Neural cell (in vitro differentiated cells): Measurements from ENCODE around the gene XIRP1. TPM values are rescaled to one million over a fixed set of nuclear protein-coding genes. Genes with fewer than 3 reads are reported as not detected.

Source experiments
- H2AFZ ChIP-seq: fragments of 200-600, 300-800 bp; sonication (generic), shearing (Covaris generic); 2 replicates; pipeline ENCODE4 v1.6.0; 2014; ENCODE audit warnings: low read depth, mild to moderate bottlenecking, antibody characterized with exemption, low read length, moderate library complexity
- H3F3A ChIP-seq: fragments of 200-600 bp; shearing (Covaris generic); 2 replicates; pipeline ENCODE4 v1.6.1; 2016; ENCODE audit warnings: mild to moderate bottlenecking, moderate library complexity, mixed read lengths, antibody characterized with exemption, low read length; ENCODE audit not compliant: insufficient read depth, poor library complexity, severe bottlenecking
- H3K27ac ChIP-seq: fragments of 200-600, 300-800 bp; sonication (generic), shearing (Covaris generic); 2 replicates; pipeline ENCODE4 v1.5.1; 2014; ENCODE audit warnings: mild to moderate bottlenecking, low read length, moderate library complexity
- H3K27me3 ChIP-seq: fragments of 300-800, 200-600 bp; sonication (generic), shearing (Covaris generic); 2 replicates; pipeline ENCODE4 v1.6.0; 2014; ENCODE audit warnings: mild to moderate bottlenecking, low read depth, low read length, moderate library complexity; ENCODE audit not compliant: insufficient read depth
- H3K36me3 ChIP-seq: fragments of 300-800, 200-600 bp; sonication (generic), shearing (Covaris generic); 2 replicates; pipeline ENCODE4 v1.5.1; 2014; ENCODE audit warnings: mild to moderate bottlenecking, antibody characterized with exemption, low read length, moderate library complexity; ENCODE audit not compliant: insufficient read depth
- H3K4me2 ChIP-seq: fragments of 300-800, 200-600 bp; sonication (generic), shearing (Covaris generic); 2 replicates; pipeline ENCODE4 v1.6.0; 2014; ENCODE audit warnings: mild to moderate bottlenecking, low read length
- H3K4me3 ChIP-seq: fragments of 300-800, 200-600 bp; sonication (generic), shearing (Covaris generic); 2 replicates; pipeline ENCODE4 v1.5.1; 2014; ENCODE audit warnings: mild to moderate bottlenecking, low read length, moderate library complexity
- H3K79me2 ChIP-seq: fragments of 200-600 bp; shearing (Covaris generic); replicated peaks from 2 replicates; pipeline ENCODE4 v1.6.0; 2014; ENCODE audit warnings: mild to moderate bottlenecking, low read length, moderate library complexity; ENCODE audit not compliant: insufficient read depth
- H3K9ac ChIP-seq: fragments of 300-800, 200-600 bp; sonication (generic), shearing (Covaris generic); 2 replicates; pipeline ENCODE4 v1.6.1; 2016; ENCODE audit warnings: mild to moderate bottlenecking, low read length, mixed read lengths
- H3K9me2 ChIP-seq: fragments of 200-600 bp; shearing (Covaris generic); 2 replicates; pipeline ENCODE4 v1.6.1; 2016; ENCODE audit warnings: mild to moderate bottlenecking, low read length, mixed read lengths; ENCODE audit not compliant: insufficient read depth
- H3K9me3 ChIP-seq: fragments of 200-600, 300-800 bp; sonication (generic), shearing (Covaris generic); 2 replicates; pipeline ENCODE4 v1.6.1; 2016; ENCODE audit warnings: mild to moderate bottlenecking, mixed run types, low read length, moderate library complexity, mixed read lengths
- H4K20me1 ChIP-seq: fragments of 200-600 bp; shearing (Covaris generic); 2 replicates; pipeline ENCODE4 v1.6.1; 2016; ENCODE audit warnings: mild to moderate bottlenecking, mixed run types; ENCODE audit not compliant: insufficient read depth
- EP300 ChIP-seq: fragments of 450-650 bp; conservative IDR thresholded peaks from 2 replicates; pipeline ENCODE4 v1.6.1; 2014; ENCODE audit warnings: antibody characterized with exemption, mild to moderate bottlenecking, moderate library complexity; ENCODE audit not compliant: poor library complexity, severe bottlenecking
- EZH2 ChIP-seq: fragments of 200-600, 300-800 bp; shearing (Covaris generic), sonication (generic); IDR thresholded peaks from 2 replicates; pipeline ENCODE4 v1.6.1; 2014; ENCODE audit warnings: antibody characterized with exemption, low read length, borderline replicate concordance, mild to moderate bottlenecking; ENCODE audit not compliant: insufficient read depth, poor library complexity, severe bottlenecking
- MXI1 ChIP-seq: fragments of 450-650 bp; conservative IDR thresholded peaks from 2 replicates; pipeline ENCODE4 v1.6.1; 2014; ENCODE audit warnings: antibody characterized with exemption, mild to moderate bottlenecking; ENCODE audit not compliant: poor library complexity, severe bottlenecking
- POLR2AphosphoS5 ChIP-seq: IDR thresholded peaks from 2 replicates; pipeline ENCODE4 v1.6.1; 2012
- RAD21 ChIP-seq: fragments of 450-650 bp; conservative IDR thresholded peaks from 2 replicates; pipeline ENCODE4 v1.6.1; 2014; ENCODE audit warnings: antibody characterized with exemption, mild to moderate bottlenecking, moderate library complexity
- REST ChIP-seq: IDR thresholded peaks from 2 replicates; pipeline ENCODE4 v1.6.1; 2012; ENCODE audit warnings: borderline replicate concordance
- SMC3 ChIP-seq: fragments of 450-650 bp; conservative IDR thresholded peaks from 2 replicates; pipeline ENCODE4 v1.6.1; 2014; ENCODE audit warnings: antibody characterized with exemption, mild to moderate bottlenecking, moderate library complexity; ENCODE audit not compliant: poor library complexity
- TAF1 ChIP-seq: IDR thresholded peaks from 2 replicates; pipeline ENCODE4 v1.6.1; 2012; ENCODE audit warnings: low read depth
- polyA plus RNA-seq: library from polyadenylated mRNA; depleted of rRNA; stranded (reverse); fragments of >200 nt; gene quantifications from 2 replicates; pipeline ENCODE4 v1.2.3, GENCODE V29; 2014
- TF ChIP-seq, protein P1 (sequence below): fragments of 450-650 bp; IDR thresholded peaks from 2 replicates; pipeline ENCODE4 v1.5.1; 2014; ENCODE audit warnings: antibody characterized with exemption, mild to moderate bottlenecking, moderate library complexity; ENCODE audit not compliant: poor library complexity, severe bottlenecking

The XIRP1 gene
- polyA plus RNA-seq, 1 donor from 2014 or later, result not detected

GRCh38 chr3:39202094-39202493, 9.7 kb upstream of the XIRP1 start:
- H3K4me3 ChIP-seq, result no peak overlapping the region
- H3F3A ChIP-seq, result no peaks in the 10 kb centered on the region
- no peaks in the 10 kb centered on the region for H3K36me3 ChIP-seq
- H3K9me3 ChIP-seq, result no peaks in the 10 kb centered on the region
- H3K27me3 ChIP-seq, result no peaks in the 10 kb centered on the region
- H3K9me2 ChIP-seq, result no peaks in the 10 kb centered on the region
- H2AFZ ChIP-seq, result no peak overlapping the region
- no peak overlapping the region for H3K27ac ChIP-seq
- no peak overlapping the region for H3K4me2 ChIP-seq
- no peaks in the 10 kb centered on the region for H4K20me1 ChIP-seq
- no peaks in the 10 kb centered on the region for H3K79me2 ChIP-seq
- no peak for TF ChIP-seq EP300
- no peak for TF ChIP-seq RAD21
- TF ChIP-seq MXI1, result no peak
- no peak for TF ChIP-seq SMC3
- TF ChIP-seq EZH2, result no peak
- TF ChIP-seq POLR2AphosphoS5, result no peak
- TF ChIP-seq REST, result no peak
- TF ChIP-seq, protein P1, sequence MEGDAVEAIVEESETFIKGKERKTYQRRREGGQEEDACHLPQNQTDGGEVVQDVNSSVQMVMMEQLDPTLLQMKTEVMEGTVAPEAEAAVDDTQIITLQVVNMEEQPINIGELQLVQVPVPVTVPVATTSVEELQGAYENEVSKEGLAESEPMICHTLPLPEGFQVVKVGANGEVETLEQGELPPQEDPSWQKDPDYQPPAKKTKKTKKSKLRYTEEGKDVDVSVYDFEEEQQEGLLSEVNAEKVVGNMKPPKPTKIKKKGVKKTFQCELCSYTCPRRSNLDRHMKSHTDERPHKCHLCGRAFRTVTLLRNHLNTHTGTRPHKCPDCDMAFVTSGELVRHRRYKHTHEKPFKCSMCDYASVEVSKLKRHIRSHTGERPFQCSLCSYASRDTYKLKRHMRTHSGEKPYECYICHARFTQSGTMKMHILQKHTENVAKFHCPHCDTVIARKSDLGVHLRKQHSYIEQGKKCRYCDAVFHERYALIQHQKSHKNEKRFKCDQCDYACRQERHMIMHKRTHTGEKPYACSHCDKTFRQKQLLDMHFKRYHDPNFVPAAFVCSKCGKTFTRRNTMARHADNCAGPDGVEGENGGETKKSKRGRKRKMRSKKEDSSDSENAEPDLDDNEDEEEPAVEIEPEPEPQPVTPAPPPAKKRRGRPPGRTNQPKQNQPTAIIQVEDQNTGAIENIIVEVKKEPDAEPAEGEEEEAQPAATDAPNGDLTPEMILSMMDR, result no peak
- no peak for TF ChIP-seq TAF1
- no peak overlapping the region for H3K9ac ChIP-seq

DNA sequence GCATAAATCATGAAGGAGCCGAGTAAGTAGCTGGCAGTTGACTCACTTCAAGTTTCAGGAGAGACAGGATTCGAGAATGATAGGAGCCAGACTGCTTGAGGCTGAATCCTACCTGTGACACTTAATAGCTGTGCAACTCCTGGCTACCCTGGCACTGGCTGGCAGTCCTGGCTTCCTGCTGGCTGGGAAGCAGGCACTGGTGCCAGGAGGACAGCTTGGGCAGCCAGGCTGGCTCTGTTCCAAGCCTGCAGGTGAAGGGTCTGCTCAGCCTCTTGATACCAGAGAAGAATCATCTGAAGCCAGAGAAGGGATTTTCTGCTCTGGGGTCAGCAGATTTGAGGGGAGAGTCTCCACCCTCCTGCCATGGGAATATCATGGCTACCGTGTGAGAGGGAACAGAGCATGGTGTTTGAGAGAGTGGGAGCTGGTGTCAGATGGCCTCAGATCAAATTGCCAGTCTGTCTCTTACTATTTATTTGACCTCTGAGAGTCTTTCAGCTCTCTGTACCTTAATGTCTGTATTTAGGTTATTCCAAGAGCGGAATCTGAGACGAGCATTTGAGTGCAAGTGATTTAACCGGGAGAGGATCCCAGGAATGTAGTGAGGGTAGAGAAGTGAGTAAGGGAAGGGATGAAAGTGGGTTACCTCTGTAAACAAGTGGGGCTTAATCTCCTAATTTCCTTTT, 4.4 kb upstream of the XIRP1 start:
- Histone ChIP-seq H3K4me3 (no peak overlapping the region), H4K20me1 (no peaks in the 10 kb centered on the region), H3K4me2 (no peak overlapping the region), H3K79me2 (no peaks in the 10 kb centered on the region), H3K27me3 (no peaks in the 10 kb centered on the region), H3K36me3 (no peaks in the 10 kb centered on the region), H3F3A (no peaks in the 10 kb centered on the region), H3K9ac (no peak overlapping the region), H3K27ac (no peak overlapping the region), H2AFZ (no peak overlapping the region), H3K9me2 (no peaks in the 10 kb centered on the region), H3K9me3 (no peaks in the 10 kb centered on the region)
- TF ChIP-seq POLR2AphosphoS5 (no peak), RAD21 (no peak), EZH2 (no peak), MXI1 (no peak), SMC3 (no peak)
- TF ChIP-seq, protein P1, result no peak
